ENCODE data around the gene GNAO1.

The GNAO1 gene

GRCh38 chr16:56255904-56256303, 64.6 kb downstream of the GNAO1 start:
- Mint-ChIP-seq H3K4me1 (peaks cover 38% of the 10 kb centered on the region), H3K36me3 (ENCODE audit: low read depth) (peaks cover 3% of the 10 kb centered on the region), H3K27ac (no peak overlapping the region), H3K27me3 (ENCODE audit: low read depth) (no peaks in the 10 kb centered on the region), H3K4me3 (no peak overlapping the region), H3K9me3 (no peaks in the 10 kb centered on the region)
- no peak for TF ChIP-seq CTCF (IDR thresholded peaks at IDR 0.05; ENCODE audit: unreplicated experiment in 3 of 3)

- Mint-ChIP-seq H3K4me3 (no peak overlapping the region), H3K36me3 (ENCODE audit: low read depth) (peaks cover 3% of the 10 kb centered on the region), H3K4me1 (peaks cover 49% of the 10 kb centered on the region), H3K9me3 (no peaks in the 10 kb centered on the region), H3K27ac (peak overlapping the region; percentile 79 to 83 (median 82)), H3K27me3 (ENCODE audit: low read depth) (no peaks in the 10 kb centered on the region)
- no peak for TF ChIP-seq CTCF (IDR thresholded peaks at IDR 0.05; ENCODE audit: unreplicated experiment in 3 of 3)
Measured at GRCh38 chr16:56257239-56257638, 66.0 kb downstream of the GNAO1 start.

- TF ChIP-seq CTCF (IDR thresholded peaks at IDR 0.05; ENCODE audit: unreplicated experiment in 3 of 3): no peak
- Mint-ChIP-seq H3K4me1 (peaks cover 49% of the 10 kb centered on the region), H3K27ac (peak overlapping the region; percentile 79 to 83 (median 82)), H3K9me3 (no peaks in the 10 kb centered on the region), H3K27me3 (ENCODE audit: low read depth) (peaks cover 2% of the 10 kb centered on the region), H3K36me3 (ENCODE audit: low read depth) (peaks cover 3% of the 10 kb centered on the region), H3K4me3 (peak overlapping the region in 2 of 3 experiments; percentile 35 to 41)
Measured at GRCh38 chr16:56257666-56258342, 66.5 kb downstream of the GNAO1 start.

GRCh38 chr16:56258508-56259424, 67.5 kb downstream of the GNAO1 start:
- Mint-ChIP-seq H3K9me3 (no peaks in the 10 kb centered on the region), H3K27ac (peak overlapping the region; percentile 79 to 83 (median 82)), H3K4me1 (peaks cover 54% of the 10 kb centered on the region), H3K4me3 (no peak overlapping the region), H3K36me3 (ENCODE audit: low read depth) (peaks cover 3% of the 10 kb centered on the region), H3K27me3 (ENCODE audit: low read depth) (peaks cover 3% of the 10 kb centered on the region)
- no peak for TF ChIP-seq CTCF (IDR thresholded peaks at IDR 0.05; ENCODE audit: unreplicated experiment in 3 of 3)

GRCh38 chr16:56259425-56259779, 68.1 kb downstream of the GNAO1 start:
- Mint-ChIP-seq H3K36me3 (ENCODE audit: low read depth) (peaks cover 3% of the 10 kb centered on the region), H3K4me3 (no peak overlapping the region), H3K27me3 (ENCODE audit: low read depth) (peaks cover 3% of the 10 kb centered on the region), H3K4me1 (peaks cover 57% of the 10 kb centered on the region), H3K9me3 (no peaks in the 10 kb centered on the region), H3K27ac (peak overlapping the region in 1 of 3 experiments; percentile 83)
- TF ChIP-seq CTCF (IDR thresholded peaks at IDR 0.05; ENCODE audit: unreplicated experiment in 3 of 3): no peak
